IPS DF 6.9 (cell line): ENCODE measurements around the gene CDH23.

Experiments used
- DNase-seq: peaks from one replicate; pipeline ENCODE4 v3.0.0-alpha.2; 2013; ENCODE audit warnings: low read depth, low spot score
- H3K27ac ChIP-seq: one replicate; pipeline ENCODE4 v1.5.1; 2013; ENCODE audit warnings: low read length, control low read depth
- H3K27me3 ChIP-seq: 2 replicates; pipeline ENCODE4 v1.6.1; 2013; ENCODE audit warnings: mild to moderate bottlenecking, low read length; ENCODE audit not compliant: control insufficient read depth, insufficient read depth
- H3K36me3 ChIP-seq: 2 replicates; pipeline ENCODE4 v1.6.1; 2013; ENCODE audit warnings: low read length; ENCODE audit not compliant: control insufficient read depth, insufficient read depth
- H3K4me1 ChIP-seq: 2 replicates; pipeline ENCODE4 v1.6.1; 2013; ENCODE audit warnings: low read length; ENCODE audit not compliant: control insufficient read depth, insufficient read depth
- H3K4me3 ChIP-seq: 2 replicates; pipeline ENCODE4 v1.5.1; 2013; ENCODE audit warnings: mild to moderate bottlenecking, low read length
- H3K9me3 ChIP-seq: 2 replicates; pipeline ENCODE4 v1.6.1; 2013; ENCODE audit warnings: low read length, inconsistent platforms; ENCODE audit not compliant: control insufficient read depth, insufficient read depth
- WGBS: extraction: QIAGEN DNeasy Blood & Tissue Kit; methylation state at CpG from one replicate; pipeline ENCODE4 v1.1.7; 2013; ENCODE audit warnings: mixed read lengths, missing lambda C conversion rate; ENCODE audit not compliant: insufficient read length, insufficient coverage; 5-methylcytosine and 5-hydroxymethylcytosine counted together

The CDH23 gene

GRCh38 chr10:71646037-71646436, 249.3 kb downstream of the CDH23 start:
- no peak for DNase-seq
- no CpG with 5 or more reads among the region's 6 CpGs for WGBS
- no peak overlapping the region for H3K27ac ChIP-seq
- peaks cover 9% of the 10 kb centered on the region for H3K4me1 ChIP-seq
- no peaks in the 10 kb centered on the region for H3K36me3 ChIP-seq
- H3K27me3 ChIP-seq = no peaks in the 10 kb centered on the region
- H3K4me3 ChIP-seq = no peak overlapping the region
- H3K9me3 ChIP-seq = no peaks in the 10 kb centered on the region

- Histone ChIP-seq H3K27ac (no peak overlapping the region), H3K27me3 (no peaks in the 10 kb centered on the region), H3K9me3 (no peaks in the 10 kb centered on the region), H3K36me3 (no peaks in the 10 kb centered on the region), H3K4me3 (no peak overlapping the region), H3K4me1 (peaks cover 5% of the 10 kb centered on the region; the same call in 1 of the 2 replicates)
- DNase-seq = no peak
- WGBS = no CpG with 5 or more reads among the region's 13 CpGs
These were observed 250.0 kb downstream of the CDH23 start for GRCh38 chr10:71646592-71647292.

- H3K9me3 ChIP-seq = no peaks in the 10 kb centered on the region
- no peak overlapping the region for H3K4me3 ChIP-seq
- no peak overlapping the region for H3K27ac ChIP-seq
- WGBS = no CpG with 5 or more reads among the region's 14 CpGs
- DNase-seq = no peak
- no peaks in the 10 kb centered on the region for H3K36me3 ChIP-seq
- no peaks in the 10 kb centered on the region for H3K27me3 ChIP-seq
- peaks cover 5% of the 10 kb centered on the region; the same call in 1 of the 2 replicates for H3K4me1 ChIP-seq
These were observed 251.0 kb downstream of the CDH23 start for GRCh38 chr10:71647526-71648253.

- Histone ChIP-seq H3K9me3 (no peaks in the 10 kb centered on the region), H3K27me3 (no peaks in the 10 kb centered on the region), H3K4me3 (no peak overlapping the region), H3K27ac (no peak overlapping the region), H3K4me1 (peaks cover 5% of the 10 kb centered on the region; the same call in 1 of the 2 replicates), H3K36me3 (no peaks in the 10 kb centered on the region)
- no peak for DNase-seq
- WGBS = no CpG with 5 or more reads among the region's 10 CpGs
These were observed 251.7 kb downstream of the CDH23 start for GRCh38 chr10:71648254-71648932.

- no peak overlapping the region for H3K4me3 ChIP-seq
- no peaks in the 10 kb centered on the region for H3K36me3 ChIP-seq
- H3K4me1 ChIP-seq = peaks cover 5% of the 10 kb centered on the region; the same call in 1 of the 2 replicates
- no peak overlapping the region for H3K27ac ChIP-seq
- no peaks in the 10 kb centered on the region for H3K27me3 ChIP-seq
- no peaks in the 10 kb centered on the region for H3K9me3 ChIP-seq
- WGBS = no CpG with 5 or more reads among the region's 7 CpGs
- DNase-seq = no peak
These were observed 252.2 kb downstream of the CDH23 start for GRCh38 chr10:71648933-71649320.

- peaks cover 5% of the 10 kb centered on the region; the same call in 1 of the 2 replicates for H3K4me1 ChIP-seq
- DNase-seq = no peak
- WGBS = no CpG with 5 or more reads among the region's 4 CpGs
- no peaks in the 10 kb centered on the region for H3K9me3 ChIP-seq
- H3K36me3 ChIP-seq = no peaks in the 10 kb centered on the region
- H3K27me3 ChIP-seq = no peaks in the 10 kb centered on the region
- no peak overlapping the region for H3K27ac ChIP-seq
- no peak overlapping the region for H3K4me3 ChIP-seq
These were observed 252.9 kb downstream of the CDH23 start for GRCh38 chr10:71649631-71650030.

GRCh38 chr10:71650397-71650796, 253.7 kb downstream of the CDH23 start:
- no peaks in the 10 kb centered on the region for H3K36me3 ChIP-seq
- H3K9me3 ChIP-seq = no peaks in the 10 kb centered on the region
- H3K27ac ChIP-seq = no peak overlapping the region
- no CpG with 5 or more reads among the region's 7 CpGs for WGBS
- DNase-seq = no peak
- H3K4me1 ChIP-seq = peaks cover 5% of the 10 kb centered on the region; the same call in 1 of the 2 replicates
- no peaks in the 10 kb centered on the region for H3K27me3 ChIP-seq
- H3K4me3 ChIP-seq = no peak overlapping the region

GRCh38 chr10:71651428-71651827, 254.7 kb downstream of the CDH23 start:
- H3K9me3 ChIP-seq = no peaks in the 10 kb centered on the region
- no peak for DNase-seq
- no peaks in the 10 kb centered on the region for H3K36me3 ChIP-seq
- no peak overlapping the region for H3K4me3 ChIP-seq
- peaks cover 9% of the 10 kb centered on the region for H3K4me1 ChIP-seq
- no peak overlapping the region for H3K27ac ChIP-seq
- WGBS = no CpG with 5 or more reads among the region's 6 CpGs
- no peaks in the 10 kb centered on the region; the same call in 1 of the 2 replicates for H3K27me3 ChIP-seq

GRCh38 chr10:71651928-71652327, 255.2 kb downstream of the CDH23 start:
- H3K27ac ChIP-seq = no peak overlapping the region
- no CpG with 5 or more reads among the region's 4 CpGs for WGBS
- H3K9me3 ChIP-seq = no peaks in the 10 kb centered on the region
- DNase-seq = no peak
- no peaks in the 10 kb centered on the region for H3K36me3 ChIP-seq
- peaks cover 14% of the 10 kb centered on the region for H3K4me1 ChIP-seq
- H3K27me3 ChIP-seq = no peaks in the 10 kb centered on the region; the same call in 1 of the 2 replicates
- H3K4me3 ChIP-seq = no peak overlapping the region

GRCh38 chr10:71653044-71653443, 256.3 kb downstream of the CDH23 start:
- Histone ChIP-seq H3K4me1 (peaks cover 15% of the 10 kb centered on the region), H3K27ac (no peak overlapping the region), H3K9me3 (no peaks in the 10 kb centered on the region), H3K36me3 (no peaks in the 10 kb centered on the region), H3K27me3 (no peaks in the 10 kb centered on the region; the same call in 1 of the 2 replicates), H3K4me3 (no peak overlapping the region)
- WGBS = no CpG with 5 or more reads among the region's 1 CpG
- no peak for DNase-seq
